Measurements from ENCODE around the gene PLXDC1.
"Not testable (repeated sequence)": the region's sequence is repeated elsewhere in the genome, so short reads cannot be mapped to it uniquely, and the experiment has no call there.

Gene PLXDC1

DNA sequence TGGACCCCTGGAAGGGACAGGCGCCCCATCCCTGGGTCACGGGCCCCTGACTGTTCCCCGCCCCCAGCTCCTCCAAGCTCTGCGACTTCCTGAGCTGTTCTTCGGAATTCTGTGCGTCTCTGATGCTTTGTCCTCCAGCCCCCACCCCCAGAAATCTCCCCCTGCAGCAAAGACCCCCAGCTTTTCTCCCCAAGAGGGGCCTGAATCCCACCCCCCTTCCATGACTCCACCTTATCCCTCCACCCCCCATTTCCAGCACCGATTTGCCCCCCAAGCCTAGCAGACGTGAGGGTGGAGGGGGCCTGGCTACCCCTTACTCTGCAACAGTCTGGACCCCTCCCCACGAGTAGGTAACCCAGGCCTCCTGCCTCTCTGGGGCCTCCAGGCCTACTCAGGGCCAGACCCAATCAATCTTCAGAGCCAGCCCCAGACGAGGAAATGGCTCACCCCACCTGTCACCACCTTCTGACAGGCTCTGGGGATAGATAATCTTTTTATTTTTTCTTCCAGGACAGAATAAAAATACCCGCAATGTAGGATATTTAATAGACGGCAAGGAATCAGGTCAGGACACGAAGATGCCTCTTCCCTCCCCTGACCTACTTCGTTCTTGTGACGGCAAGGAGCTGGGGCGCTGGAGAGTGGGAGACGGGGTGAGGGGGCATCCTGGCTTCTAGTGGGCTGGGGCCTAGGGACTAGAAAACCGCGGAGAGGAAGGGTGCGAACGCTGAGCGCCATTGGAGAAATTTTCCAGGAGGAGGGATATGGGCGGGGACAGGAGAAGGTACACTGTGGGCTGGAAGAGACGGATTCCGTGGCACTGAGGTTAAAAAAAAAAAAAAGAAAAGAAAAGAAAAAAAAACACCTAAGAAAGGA, 744 bp upstream of the PLXDC1 start:
- peak; percentile 88 for DNase-seq

DNA sequence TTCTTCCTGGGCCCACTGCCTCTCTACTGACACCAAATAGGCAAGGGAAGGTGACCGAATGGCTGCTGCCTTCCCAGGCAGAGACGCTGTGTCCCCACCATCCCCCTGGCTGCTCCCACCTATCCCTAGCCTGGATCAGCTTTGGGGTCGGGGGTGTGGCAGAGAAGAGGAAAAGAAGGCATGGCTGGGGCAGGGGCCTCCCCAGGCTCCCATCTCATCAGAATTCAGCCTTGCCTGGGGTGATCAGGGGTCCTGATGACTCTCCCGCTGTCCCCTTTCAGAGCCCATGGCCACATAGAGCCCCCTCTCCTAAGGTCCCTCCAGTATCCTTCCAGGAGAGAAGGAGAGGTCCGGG, 665 bp downstream of the PLXDC1 start:
- no peak for DNase-seq

- DNase-seq, result no peak
These were observed 1.3 kb downstream of the PLXDC1 start for GRCh38 chr17:39150104-39150634.

DNA sequence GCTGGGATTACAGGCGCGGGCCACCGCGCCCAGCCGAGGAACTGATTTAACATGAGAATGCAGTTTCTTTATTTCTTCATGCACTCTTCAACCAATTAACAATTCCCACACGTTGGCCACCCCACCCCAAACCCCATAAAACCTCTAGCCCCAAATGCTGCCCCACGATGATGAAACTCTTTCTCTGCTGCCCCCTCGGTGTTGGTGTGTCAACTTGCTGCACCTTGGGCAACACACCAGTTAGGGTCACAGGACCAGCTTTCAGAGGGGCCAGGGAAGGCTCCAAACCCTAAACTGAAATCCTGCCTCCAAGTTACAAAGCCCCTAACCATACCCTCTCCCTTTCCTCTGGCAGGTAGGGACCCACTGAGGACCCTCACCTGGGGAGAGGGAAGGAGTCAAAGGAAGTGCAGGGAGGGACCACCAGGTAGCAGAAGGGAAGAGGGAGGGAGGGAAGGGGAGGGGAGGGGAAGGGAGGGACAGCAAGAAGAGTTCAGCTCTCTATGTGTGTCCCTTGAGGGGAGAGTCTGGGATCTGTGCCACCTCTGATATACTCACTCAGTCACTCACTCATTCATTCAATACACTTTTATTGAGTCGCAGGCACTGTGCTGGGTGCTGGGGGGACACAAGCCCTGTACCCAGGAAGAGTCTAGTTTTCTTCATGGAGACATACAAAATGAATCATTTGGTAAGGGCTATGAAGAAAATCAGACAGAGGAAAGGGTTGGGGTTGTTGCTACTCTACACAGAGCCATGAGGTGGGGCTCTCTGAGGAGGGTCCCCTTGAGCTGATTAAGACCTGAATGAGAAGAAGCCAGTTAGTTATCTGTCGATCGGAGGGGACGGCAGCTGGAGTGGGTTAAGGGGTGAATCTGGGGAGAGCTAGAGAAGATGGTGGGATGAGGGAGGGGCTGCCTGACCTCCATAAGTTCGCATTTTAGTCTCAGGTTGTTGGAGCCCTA, 3.9 kb downstream of the PLXDC1 start:
- peak; percentile 34 for DNase-seq

DNA sequence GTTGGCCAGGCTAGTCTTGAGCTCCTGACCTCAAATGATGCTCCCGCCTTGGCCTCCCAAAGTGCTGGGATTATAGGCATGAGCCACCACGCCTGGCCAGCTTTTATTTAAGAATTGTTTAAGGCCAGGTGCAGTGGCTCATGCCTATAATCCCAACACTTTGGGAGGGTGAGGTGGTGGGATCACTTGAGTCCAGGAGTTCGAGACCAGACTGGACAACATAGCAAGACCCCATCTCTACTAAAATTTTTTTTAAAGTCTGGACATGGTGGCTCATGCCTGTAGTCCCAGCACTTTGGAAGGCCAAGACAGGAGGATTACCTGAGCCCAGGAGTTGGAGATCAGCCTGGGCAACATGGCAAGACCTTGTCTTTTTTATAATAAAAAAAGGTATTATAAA, 5.2 kb downstream of the PLXDC1 start:
- no peak for DNase-seq

DNA sequence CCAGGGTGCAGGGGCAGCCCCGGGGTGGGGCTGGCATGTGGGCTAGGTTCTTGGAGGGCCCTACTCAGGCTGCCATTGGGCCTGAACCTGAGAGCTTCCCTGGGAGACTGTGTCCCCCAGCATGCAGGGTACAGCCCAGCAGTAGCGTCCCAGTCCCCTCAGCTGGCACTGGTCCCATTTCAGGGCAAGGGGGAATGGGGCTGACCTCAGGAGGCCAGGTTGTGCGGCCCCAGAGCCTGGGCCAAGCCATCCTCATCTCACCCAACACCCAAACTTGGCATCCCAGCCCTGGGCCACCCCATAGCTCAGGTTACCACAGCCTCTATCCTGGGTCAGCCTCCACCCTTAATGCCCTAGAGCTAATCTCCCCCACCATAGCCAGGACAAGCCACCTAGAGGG, 6.3 kb downstream of the PLXDC1 start:
- DNase-seq, result no peak

- DNase-seq, result no peak
These were observed 7.0 kb downstream of the PLXDC1 start for GRCh38 chr17:39144416-39144840.

DNA sequence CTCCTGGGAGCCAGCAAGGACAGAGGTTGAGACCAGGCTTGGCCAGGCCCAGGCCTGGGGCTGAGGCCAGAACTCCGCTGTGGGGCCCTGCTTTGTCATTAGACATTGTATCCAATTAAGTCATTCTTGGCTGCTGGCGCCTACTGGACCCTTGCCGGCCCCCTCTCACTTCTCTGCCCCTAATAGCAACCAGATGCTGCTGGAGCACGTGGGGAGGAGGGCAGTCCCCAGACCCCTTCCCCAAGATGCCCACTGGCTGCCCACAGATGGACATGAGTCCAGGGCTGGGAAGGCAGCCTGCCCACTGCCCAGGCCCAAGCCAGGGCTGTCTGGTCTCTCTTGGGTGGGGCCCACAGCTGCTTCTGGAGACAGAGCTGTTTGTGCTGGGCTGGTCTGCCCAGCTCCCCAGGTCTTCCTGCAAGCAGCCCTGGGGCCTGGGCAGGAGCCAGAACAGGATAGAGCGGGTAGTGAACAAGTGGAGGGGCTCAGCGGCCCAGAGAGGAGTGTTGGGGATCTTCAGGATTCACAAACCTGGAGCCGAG, 7.8 kb downstream of the PLXDC1 start:
- peak; percentile 67 for DNase-seq

DNA sequence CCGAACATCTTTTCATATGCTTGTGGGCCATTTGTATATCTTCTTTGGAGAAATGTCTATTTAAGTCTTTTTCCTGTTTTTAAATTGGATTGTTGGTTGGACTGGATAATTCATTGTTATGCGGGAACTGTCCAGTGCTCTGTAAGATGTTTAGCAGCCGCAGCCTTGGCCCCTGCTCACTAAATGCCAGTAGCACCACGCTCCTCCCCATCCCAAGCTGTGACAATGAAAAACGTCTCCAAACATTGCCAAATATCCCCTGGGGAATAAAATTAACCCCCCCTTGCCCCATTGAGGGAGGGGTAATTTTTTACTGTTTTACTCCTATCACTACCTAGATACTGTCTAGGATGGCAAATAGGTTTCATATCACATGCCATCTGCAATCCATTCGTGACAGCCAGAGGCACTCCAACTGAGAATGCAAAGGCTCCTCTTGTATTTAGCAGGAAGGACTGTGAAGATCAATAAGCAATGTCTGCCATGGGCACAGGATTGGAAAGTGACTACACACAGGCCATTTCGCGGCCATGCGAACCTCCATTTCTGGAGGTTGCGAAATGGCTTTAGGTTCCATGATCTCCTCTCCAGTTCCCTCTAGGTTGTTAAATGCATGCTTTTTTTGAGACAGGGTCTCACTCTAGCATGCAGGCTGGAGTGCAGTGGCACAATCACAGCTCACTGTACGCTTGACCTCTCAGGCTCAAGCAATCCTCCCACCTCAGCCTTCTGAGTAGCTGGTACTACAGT, 9.3 kb downstream of the PLXDC1 start:
- DNase-seq, result no peak

GRCh38 chr17:39141294-39141693, 10.1 kb downstream of the PLXDC1 start:
- no peak for DNase-seq

DNA sequence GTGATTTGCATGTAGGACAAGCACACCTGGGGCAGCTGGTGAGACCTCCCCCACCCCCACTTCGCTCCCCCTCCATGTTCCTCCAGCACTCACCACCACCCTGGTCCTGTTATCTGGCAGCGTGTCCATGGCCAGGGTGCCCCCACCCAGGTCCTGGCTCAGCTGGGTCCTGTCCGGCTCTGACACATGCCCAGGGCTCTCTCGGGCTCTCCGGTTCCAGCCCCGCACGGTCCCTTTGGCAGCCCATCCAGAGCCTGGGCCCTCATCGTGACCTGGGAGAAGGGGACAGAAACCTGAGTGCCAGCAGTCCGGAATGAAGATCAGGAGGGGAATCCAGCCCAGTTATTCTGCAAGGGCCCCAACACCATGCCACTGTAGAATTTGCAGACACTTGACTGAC, 11.9 kb downstream of the PLXDC1 start:
- DNase-seq, result no peak

- no peak for DNase-seq
These were observed 12.3 kb downstream of the PLXDC1 start for GRCh38 chr17:39139161-39139511.

DNA sequence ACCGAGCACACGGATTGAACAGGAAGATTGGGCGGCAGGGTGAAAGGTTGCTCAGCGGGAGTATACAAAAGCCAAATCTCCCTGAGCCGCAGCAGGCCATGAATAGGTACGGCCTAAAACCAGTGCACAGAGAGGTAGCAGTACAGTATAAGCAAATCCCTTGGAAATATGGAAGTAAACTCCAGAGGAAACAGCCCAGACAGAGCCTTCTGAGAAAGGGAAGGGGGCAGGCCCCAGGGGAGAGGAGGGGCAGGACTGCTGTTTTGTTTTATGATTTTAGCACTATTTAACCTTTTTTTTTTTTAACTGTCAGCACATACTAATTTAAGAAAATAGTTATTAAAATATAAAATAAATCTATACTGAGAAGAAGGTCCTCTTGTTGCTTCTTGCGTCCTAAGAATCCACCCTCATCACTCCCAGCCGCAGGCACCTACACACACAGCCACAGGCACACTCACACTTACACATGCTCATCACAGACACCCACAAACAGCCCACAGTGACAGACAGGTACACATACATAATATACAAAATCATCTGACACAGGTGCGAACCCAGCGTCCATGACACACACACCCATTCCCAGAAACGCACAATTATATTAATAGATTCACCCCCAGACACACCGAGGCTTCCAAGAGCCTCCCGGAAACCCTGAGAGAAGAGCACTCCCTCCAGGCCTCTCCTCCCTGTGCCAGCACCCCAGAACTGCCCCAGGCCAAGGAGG, 12.8 kb downstream of the PLXDC1 start:
- no peak for DNase-seq

DNA sequence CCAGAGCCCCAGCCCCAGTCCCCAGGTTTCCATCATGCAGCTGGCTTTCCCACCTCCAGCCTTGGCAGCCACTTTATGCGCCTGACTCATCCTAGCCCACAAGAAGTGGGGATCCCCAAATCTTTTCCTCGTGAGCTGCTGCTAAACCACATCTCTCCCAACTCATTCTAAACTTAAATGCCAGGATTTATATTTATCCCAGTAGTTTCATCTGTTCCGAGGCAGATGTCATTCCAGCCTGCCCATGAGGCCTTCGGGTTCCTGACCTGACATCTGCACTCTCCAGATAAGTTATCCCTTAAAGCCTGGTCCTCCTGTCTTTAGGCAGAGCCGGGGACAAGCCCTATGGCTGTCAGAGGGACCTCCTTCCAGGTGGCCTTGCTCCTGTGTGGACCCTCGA, 16.6 kb downstream of the PLXDC1 start:
- peak; percentile 17 for DNase-seq

DNA sequence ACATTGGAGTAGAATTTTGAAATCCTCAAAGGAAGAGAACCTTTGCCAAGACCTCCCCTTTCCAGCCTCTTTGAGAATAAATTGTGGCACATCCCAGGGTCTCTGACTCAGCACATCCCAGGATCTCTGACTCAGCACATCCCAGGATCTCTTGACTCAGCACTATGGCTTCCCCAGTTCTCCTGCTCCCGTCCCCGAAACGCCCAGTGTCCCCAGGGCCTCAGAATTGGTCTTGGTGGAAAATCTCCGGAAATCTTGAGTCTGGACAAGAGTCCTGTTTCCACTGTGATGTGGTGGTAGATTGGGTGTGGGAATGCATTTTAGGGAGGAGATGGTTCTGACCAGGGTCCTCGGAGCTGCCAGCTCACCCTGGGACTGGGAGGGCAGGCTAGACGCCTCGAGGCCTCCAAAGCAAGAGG, 19.2 kb downstream of the PLXDC1 start:
- no peak for DNase-seq

- DNase-seq, result no peak
These were observed 19.8 kb downstream of the PLXDC1 start for GRCh38 chr17:39131616-39132015.

DNA sequence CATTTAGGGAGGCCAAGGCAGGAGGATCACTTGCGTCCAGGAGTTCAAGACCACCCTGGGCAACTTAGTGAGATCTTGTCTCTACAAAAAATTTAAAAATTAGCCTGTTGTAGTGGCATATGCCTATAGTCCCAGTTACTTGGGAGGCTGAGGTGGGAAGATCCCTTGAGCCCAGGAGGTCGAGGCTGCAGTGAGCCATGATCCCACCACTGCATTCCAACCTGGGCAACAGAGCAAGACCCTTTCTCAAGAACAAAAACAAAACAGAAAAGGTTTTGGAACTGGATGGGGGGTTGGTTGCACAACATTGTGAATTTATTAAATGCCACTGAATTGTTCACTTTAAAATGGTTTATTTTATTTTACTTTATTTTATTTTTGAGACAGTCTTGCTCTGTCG, 21.2 kb downstream of the PLXDC1 start:
- no peak for DNase-seq

GRCh38 chr17:39129544-39129943, 21.9 kb downstream of the PLXDC1 start:
- DNase-seq, result not testable (repeated sequence)

DNA sequence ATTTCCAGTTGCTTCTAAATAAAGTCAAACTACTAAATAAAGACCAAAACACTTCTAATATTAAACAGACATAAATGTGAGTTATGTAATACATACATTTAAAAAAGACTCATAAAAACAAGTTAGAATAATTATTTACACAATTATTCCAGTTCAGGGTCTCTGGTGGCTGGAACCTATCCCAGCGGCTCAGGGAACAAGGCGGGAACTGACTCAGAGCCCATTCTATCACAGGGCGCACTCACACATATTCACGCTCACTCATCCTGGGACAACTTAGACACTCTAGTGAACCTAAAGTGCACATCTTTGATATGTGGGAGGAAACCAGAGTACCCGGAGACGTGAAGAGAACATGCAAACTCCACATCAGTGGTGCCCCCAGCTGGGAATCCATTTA, 25.0 kb downstream of the PLXDC1 start:
- DNase-seq, result no peak

DNA sequence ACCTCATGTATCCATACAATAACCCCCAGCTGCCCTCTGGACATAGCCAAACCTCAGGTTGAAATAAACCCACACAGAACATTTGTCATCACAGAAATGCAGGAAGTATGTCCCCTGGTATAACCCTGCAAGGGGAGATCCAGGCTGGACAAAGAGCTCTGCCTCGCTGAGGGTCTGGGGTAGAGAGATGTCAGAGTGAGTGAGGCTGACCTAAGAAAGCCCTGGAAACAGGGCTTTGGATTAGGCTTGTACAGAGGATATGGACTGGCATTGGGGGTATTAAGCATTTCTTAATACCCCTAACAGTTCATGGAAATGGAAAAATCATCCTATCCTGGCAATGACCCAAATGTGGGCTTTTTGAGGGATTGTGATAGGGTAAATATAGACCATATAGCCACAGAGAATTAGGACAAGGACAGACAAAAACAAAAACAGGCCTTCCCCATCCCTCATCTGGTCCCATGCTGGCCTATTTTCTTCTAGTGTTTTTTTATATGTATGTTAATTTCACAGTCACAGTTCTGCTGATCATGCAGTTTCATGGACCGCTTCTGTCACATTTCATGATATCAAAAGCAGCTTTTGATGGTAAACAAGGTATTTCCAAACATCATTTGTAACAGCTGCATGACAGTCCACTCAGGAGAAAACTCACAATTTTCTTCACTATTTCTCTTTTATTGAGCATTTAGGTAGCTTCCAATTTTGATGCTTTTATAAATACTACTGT, 26.1 kb downstream of the PLXDC1 start:
- DNase-seq, result no peak

DNA sequence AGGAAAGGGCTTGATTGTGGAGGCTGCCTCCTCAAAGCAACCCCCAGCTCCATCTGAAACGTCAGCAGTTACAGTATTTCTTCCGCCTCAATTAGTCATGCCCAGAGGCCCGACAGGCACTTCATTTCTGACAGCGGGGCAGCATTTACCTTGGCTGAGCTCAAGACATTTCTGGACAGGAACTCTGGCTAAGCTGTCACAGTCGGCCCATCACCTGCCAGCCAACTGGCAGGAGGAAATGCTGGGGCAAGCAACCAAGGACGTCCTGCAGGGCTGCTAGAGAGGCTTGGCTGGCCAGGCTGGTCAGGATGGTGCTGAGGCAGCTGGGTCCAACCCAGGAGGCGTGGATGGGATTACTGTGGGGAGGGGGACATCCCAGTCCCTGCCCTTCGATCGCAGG, 27.8 kb downstream of the PLXDC1 start:
- DNase-seq, result no peak
